Measurements from ENCODE around the gene SLC39A5. TPM values are rescaled to one million over a fixed set of nuclear protein-coding genes. Genes with fewer than 3 reads are reported as not detected.

The SLC39A5 gene
- total RNA-seq, 1 donor from 2014 or later: 0.08 TPM

DNA sequence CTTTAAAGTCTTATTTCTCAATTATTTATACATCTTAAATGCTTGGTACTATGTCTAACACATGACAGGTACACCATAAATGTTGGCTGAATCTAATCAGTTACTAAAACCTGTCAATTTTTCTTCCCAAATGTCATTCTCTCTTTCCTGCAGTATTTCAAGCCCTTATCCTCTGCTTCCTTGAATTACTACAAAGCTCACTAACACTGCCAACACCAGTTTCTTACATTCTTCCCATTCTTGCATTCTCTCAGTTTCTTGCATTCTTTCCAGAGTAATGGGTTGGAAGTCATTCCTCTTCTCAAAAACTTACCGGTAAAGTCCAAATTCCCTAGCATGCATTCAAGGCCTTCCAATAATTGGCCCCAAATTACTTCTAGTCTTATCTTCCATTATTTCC is 31.0 kb upstream of the SLC39A5 start:
- Histone ChIP-seq H3K36me3 (ENCODE audit: control insufficient read depth, insufficient read depth, low read length) (no peaks in the 10 kb centered on the region), H3K27me3 (ENCODE audit: control insufficient read depth, insufficient read depth, low read length) (no peaks in the 10 kb centered on the region), H3K4me3 (ENCODE audit: low read depth, low read length) (no peak overlapping the region)
- no peak for TF ChIP-seq CTCF (IDR thresholded peaks at IDR 0.05; ENCODE audit: insufficient read depth, low read length, poor library complexity, severe bottlenecking)
- no peak for DNase-seq (ENCODE audit: low read depth)

DNA sequence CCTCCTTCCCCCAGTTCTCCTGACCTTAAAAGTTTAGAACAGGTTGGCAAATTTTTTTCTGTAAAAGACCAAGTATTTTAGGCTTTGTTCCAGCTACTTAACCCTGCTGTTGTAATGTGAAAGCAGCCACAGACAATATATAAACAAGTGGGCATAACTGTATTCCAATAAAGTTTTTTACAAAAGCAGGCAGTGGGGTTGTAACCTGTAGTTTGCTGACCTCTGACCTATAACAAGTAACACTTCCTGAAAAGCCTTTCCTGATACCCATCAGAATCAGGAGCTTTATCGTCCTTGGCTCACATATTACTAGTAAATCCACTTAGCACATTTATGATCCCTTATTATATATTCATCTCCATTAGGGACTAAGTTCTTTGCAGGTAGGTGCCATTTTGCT is 27.5 kb upstream of the SLC39A5 start:
- no peak for TF ChIP-seq CTCF (IDR thresholded peaks at IDR 0.05; ENCODE audit: insufficient read depth, low read length, poor library complexity, severe bottlenecking)
- Histone ChIP-seq H3K4me3 (ENCODE audit: low read depth, low read length) (no peak overlapping the region), H3K36me3 (ENCODE audit: control insufficient read depth, insufficient read depth, low read length) (peaks cover 4% of the 10 kb centered on the region), H3K27me3 (ENCODE audit: control insufficient read depth, insufficient read depth, low read length) (no peaks in the 10 kb centered on the region)
- no peak for DNase-seq (ENCODE audit: low read depth)

DNA sequence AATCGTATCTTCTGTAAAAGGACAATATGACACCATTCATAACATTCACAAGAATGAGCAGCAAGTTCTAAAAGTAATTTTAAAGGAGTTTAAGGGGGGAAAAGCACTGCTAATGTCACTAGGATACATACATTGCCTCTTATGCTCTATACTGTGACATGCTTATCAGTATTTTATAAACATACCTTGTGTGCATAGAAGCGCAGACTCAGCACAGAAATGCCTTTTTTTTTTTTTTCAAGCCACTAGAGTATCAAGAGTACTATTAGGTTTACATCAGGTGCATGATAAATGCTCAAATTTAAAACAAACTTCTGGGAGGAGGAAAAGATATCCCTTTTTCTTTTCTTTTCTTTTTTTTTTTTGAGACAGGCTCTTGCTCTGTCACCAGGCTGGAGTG is 27.0 kb upstream of the SLC39A5 start:
- H3K36me3 ChIP-seq (ENCODE audit: control insufficient read depth, insufficient read depth, low read length): peaks cover 4% of the 10 kb centered on the region
- DNase-seq (ENCODE audit: low read depth): no peak
- TF ChIP-seq CTCF (IDR thresholded peaks at IDR 0.05; ENCODE audit: insufficient read depth, low read length, poor library complexity, severe bottlenecking): no peak
- H3K4me3 ChIP-seq (ENCODE audit: low read depth, low read length): no peak overlapping the region
- H3K27me3 ChIP-seq (ENCODE audit: control insufficient read depth, insufficient read depth, low read length): no peaks in the 10 kb centered on the region

- Histone ChIP-seq H3K27me3 (ENCODE audit: control insufficient read depth, insufficient read depth, low read length) (no peaks in the 10 kb centered on the region), H3K36me3 (ENCODE audit: control insufficient read depth, insufficient read depth, low read length) (peaks cover 4% of the 10 kb centered on the region), H3K4me3 (ENCODE audit: low read depth, low read length) (no peak overlapping the region)
- no peak for TF ChIP-seq CTCF (IDR thresholded peaks at IDR 0.05; ENCODE audit: insufficient read depth, low read length, poor library complexity, severe bottlenecking)
- no peak for DNase-seq (ENCODE audit: low read depth)
These were observed 25.6 kb upstream of the SLC39A5 start for GRCh38 chr12:56204275-56204674.

- no peak for TF ChIP-seq CTCF (IDR thresholded peaks at IDR 0.05; ENCODE audit: insufficient read depth, low read length, poor library complexity, severe bottlenecking)
- H3K4me3 ChIP-seq (ENCODE audit: low read depth, low read length): no peak overlapping the region
- H3K27me3 ChIP-seq (ENCODE audit: control insufficient read depth, insufficient read depth, low read length): no peaks in the 10 kb centered on the region
- no peak for DNase-seq (ENCODE audit: low read depth)
- H3K36me3 ChIP-seq (ENCODE audit: control insufficient read depth, insufficient read depth, low read length): peaks cover 7% of the 10 kb centered on the region
These were observed 24.4 kb upstream of the SLC39A5 start for GRCh38 chr12:56205445-56205844.

DNA sequence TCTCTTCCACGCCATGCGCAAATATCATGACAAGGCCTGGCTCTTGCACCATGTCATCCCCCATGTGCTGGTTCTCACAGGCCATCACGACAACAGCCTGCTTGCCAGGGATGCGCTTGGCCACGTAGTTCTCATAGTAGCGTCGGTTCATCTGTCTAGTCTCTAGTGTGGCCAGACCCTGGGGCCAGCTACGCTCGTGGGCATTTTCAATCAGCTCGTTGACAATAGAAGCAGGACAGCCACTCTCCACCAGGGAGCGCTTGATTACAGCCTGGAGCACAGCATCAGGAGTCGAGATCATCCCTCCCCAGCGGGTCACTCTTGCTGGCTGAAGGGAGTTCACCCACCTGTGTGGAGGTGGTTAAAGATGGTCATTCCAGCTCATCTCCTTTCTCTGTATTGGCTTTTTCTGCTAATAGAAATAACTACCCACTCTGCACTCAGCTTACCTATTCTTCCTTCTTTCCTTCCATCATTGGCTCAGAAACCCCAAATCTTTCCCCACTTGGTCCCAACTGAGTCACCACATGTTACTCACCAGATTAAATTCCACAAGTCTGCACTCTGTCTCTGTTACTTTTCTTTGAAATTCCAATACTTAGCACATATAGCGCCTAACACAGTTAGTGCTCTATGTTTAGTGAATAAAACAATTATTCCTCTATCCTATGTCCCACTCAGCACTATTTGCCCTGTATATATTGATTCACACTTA is 23.2 kb upstream of the SLC39A5 start:
- H3K36me3 ChIP-seq (ENCODE audit: control insufficient read depth, insufficient read depth, low read length): peaks cover 7% of the 10 kb centered on the region
- no peak overlapping the region for H3K4me3 ChIP-seq (ENCODE audit: low read depth, low read length)
- DNase-seq (ENCODE audit: low read depth): no peak
- TF ChIP-seq CTCF (IDR thresholded peaks at IDR 0.05; ENCODE audit: insufficient read depth, low read length, poor library complexity, severe bottlenecking): peak; percentile 65
- no peaks in the 10 kb centered on the region for H3K27me3 ChIP-seq (ENCODE audit: control insufficient read depth, insufficient read depth, low read length)
